HepG2 (cell line): ENCODE results near the gene OPRL1. TPM values are rescaled to one million over a fixed set of nuclear protein-coding genes. Genes with fewer than 3 reads are reported as not detected.

ENCODE experiments used
- AKNA ChIP-seq: sonication (generic); formaldehyde crosslinking; IDR thresholded peaks from 2 replicates; pipeline ENCODE4 v1.4.0; 2020; ENCODE audit warnings: missing genetic modification reagents, borderline replicate concordance
- FUBP1 ChIP-seq: sonication (generic); formaldehyde crosslinking; IDR thresholded peaks from 2 replicates; pipeline ENCODE4 v1.5.1; 2020; ENCODE audit warnings: missing genetic modification reagents, mild to moderate bottlenecking, borderline replicate concordance
- LRRFIP1 ChIP-seq: sonication (generic); formaldehyde crosslinking; conservative IDR thresholded peaks from 2 replicates; pipeline ENCODE4 v1.4.0; 2020; ENCODE audit warnings: missing genetic modification reagents
- NFAT5 ChIP-seq: sonication (generic); formaldehyde crosslinking; IDR thresholded peaks from 2 replicates; pipeline ENCODE4 v1.4.0; 2020; ENCODE audit warnings: missing genetic modification reagents
- NPAS2 ChIP-seq: sonication (generic); formaldehyde crosslinking; IDR thresholded peaks from 2 replicates; pipeline ENCODE4 v1.8.0; 2022; ENCODE audit warnings: mild to moderate bottlenecking, missing genetic modification reagents, borderline replicate concordance
- PHF5A ChIP-seq: IDR thresholded peaks from one replicate; pipeline ENCODE4 v1.6.1; 2018; ENCODE audit warnings: low read depth, missing genetic modification reagents; ENCODE audit not compliant: unreplicated experiment
- PHF8 ChIP-seq: sonication (generic); formaldehyde crosslinking; IDR thresholded peaks from 2 replicates; pipeline ENCODE4 v1.5.0; 2020; ENCODE audit warnings: missing genetic modification reagents
- PPARG ChIP-seq: conservative IDR thresholded peaks from 2 replicates; pipeline ENCODE4 v1.6.1; 2016; ENCODE audit warnings: missing biosample characterization, missing genetic modification reagents
- SRSF9 ChIP-seq: fragments of 200-400 bp; formaldehyde crosslinking; IDR thresholded peaks from 2 replicates; pipeline ENCODE4 v1.6.1; 2018; ENCODE audit warnings: borderline replicate concordance, mild to moderate bottlenecking, low read depth, low read length; ENCODE audit not compliant: insufficient read depth, poor library complexity, severe bottlenecking
- ZSCAN31 ChIP-seq: sonication (generic); formaldehyde crosslinking; IDR thresholded peaks from 2 replicates; pipeline ENCODE4 v1.5.0; 2020; ENCODE audit warnings: low read depth, mild to moderate bottlenecking, missing genetic modification reagents
- polyA plus RNA-seq, 8 experiments: library from polyadenylated mRNA; depleted of rRNA in 3 of 8; stranded (reverse) in 7 of 8; unstranded in 1 of 8; fragments of >200 nt; fragmentation: Illumina TruSeq in 4 of 8; extraction: Trizol in 4 of 8; gene quantifications; 2 replicates each; pipeline versions ENCODE4 v1.2.1 to v1.2.3, GENCODE V29; 2011 to 2016; ENCODE audit warnings: low read depth in 4 of 8, missing spikeins in 1 of 8, mixed read lengths in 1 of 8; ENCODE audit not compliant: insufficient read depth in 1 of 8
- total RNA-seq, 5 experiments: library from RNA; depleted of rRNA; stranded (reverse); fragments of >200 nt; fragmentation: Illumina TruSeq; extraction: Trizol; gene quantifications; 2 replicates each; pipeline ENCODE4 v1.2.3, GENCODE V29; 2016; ENCODE audit warnings: low read depth in 1 of 5

OPRL1 gene
- total and polyA plus RNA-seq, 2 of the 13 experiments (the other 11 are each of a cell fraction or from before 2014, with no cell fraction given): 0.35 to 0.71 TPM

- no peak for TF ChIP-seq AKNA (CRISPR knock-in tag)
- no peak for TF ChIP-seq PPARG (CRISPR knock-in tag)
- TF ChIP-seq LRRFIP1 (CRISPR knock-in tag): no peak
- peak; percentile 33; the same call in 1 of the 2 replicates for TF ChIP-seq PHF8 (CRISPR knock-in tag)
- TF ChIP-seq PHF5A (CRISPR knock-in tag): no peak
- 0 out of 2 replicates have a peak, but pooled peaks have one; percentile 94 for TF ChIP-seq FUBP1 (CRISPR knock-in tag)
- no peak for TF ChIP-seq NPAS2 (CRISPR knock-in tag)
- peak; percentile 48; the same call in 1 of the 2 replicates for TF ChIP-seq ZSCAN31 (CRISPR knock-in tag)
- no peak for TF ChIP-seq SRSF9
- TF ChIP-seq NFAT5 (CRISPR knock-in tag): no peak
Measured at GRCh38 chr20:64065062-64065973, 14.6 kb upstream of the OPRL1 start (continued).
